HEK293 (cell line): ENCODE results near the gene ARHGAP32.

Experiments
- CTCF ChIP-seq: fragments of 450-650 bp; formaldehyde crosslinking; IDR thresholded peaks from 2 replicates; pipeline ENCODE4 v1.5.1; 2016; ENCODE audit warnings: missing biosample characterization, missing genetic modification characterization
- FEZF1 ChIP-seq: fragments of 450-650 bp; formaldehyde crosslinking; IDR thresholded peaks from 2 replicates; pipeline ENCODE4 v1.5.1; 2016; ENCODE audit warnings: missing biosample characterization, missing genetic modification characterization
- GLIS1 ChIP-seq: fragments of 450-650 bp; formaldehyde crosslinking; IDR thresholded peaks from 2 replicates; pipeline ENCODE4 v1.5.1; 2016; ENCODE audit warnings: missing biosample characterization, missing genetic modification characterization
- REST ChIP-seq: fragments of 450-650 bp; formaldehyde crosslinking; IDR thresholded peaks from 2 replicates; pipeline ENCODE4 v1.5.1; 2016; ENCODE audit warnings: missing biosample characterization, missing genetic modification characterization
- ZNF274 ChIP-seq, 2 experiments: fragments of 200-500 bp in 1 of 2; fragments of 450-650 bp in 1 of 2; sonication (Bioruptor generic) in 1 of 2; formaldehyde crosslinking in 1 of 2; IDR thresholded peaks; 2 replicates each; pipeline versions ENCODE4 v1.5.1 to v1.6.1; 2014 to 2016; ENCODE audit warnings: borderline replicate concordance in 1 of 2, inconsistent platforms in 1 of 2, low read length in 1 of 2, missing biosample characterization in 1 of 2, missing genetic modification characterization in 1 of 2
- ZNF280C ChIP-seq: fragments of 450-650 bp; formaldehyde crosslinking; IDR thresholded peaks from 2 replicates; pipeline ENCODE4 v1.5.1; 2016; ENCODE audit warnings: missing biosample characterization, missing genetic modification characterization
- ZNF580 ChIP-seq: fragments of 450-650 bp; formaldehyde crosslinking; IDR thresholded peaks from 2 replicates; pipeline ENCODE4 v1.5.1; 2016; ENCODE audit warnings: missing biosample characterization, missing genetic modification characterization
- ZNF704 ChIP-seq: fragments of 450-650 bp; formaldehyde crosslinking; IDR thresholded peaks from 2 replicates; pipeline ENCODE4 v1.5.1; 2016; ENCODE audit warnings: missing biosample characterization, missing genetic modification characterization
- ZNF777 ChIP-seq: fragments of 450-650 bp; formaldehyde crosslinking; IDR thresholded peaks from 2 replicates; pipeline ENCODE4 v1.5.1; 2017; ENCODE audit warnings: missing biosample characterization, missing genetic modification characterization, borderline replicate concordance
- ZNF792 ChIP-seq: fragments of 450-650 bp; formaldehyde crosslinking; IDR thresholded peaks from 2 replicates; pipeline ENCODE4 v1.5.1; 2016; ENCODE audit warnings: missing biosample characterization, missing genetic modification characterization

GRCh38 chr11:128924104-128924503, 268.0 kb downstream of the ARHGAP32 start:
- TF ChIP-seq ZNF280C (tag by site-specific recombination) (no peak), ZNF704 (tag by site-specific recombination) (no peak), FEZF1 (tag by site-specific recombination) (no peak), ZNF777 (tag by site-specific recombination) (no peak), REST (no peak), ZNF274 (IDR thresholded peaks at IDR 0.05; ENCODE audit: low read length) (no peak), ZNF274 (tag by site-specific recombination; IDR thresholded peaks at IDR 0.05; ENCODE audit: borderline replicate concordance) (no peak), ZNF580 (tag by site-specific recombination) (no peak), GLIS1 (no peak), ZNF792 (tag by site-specific recombination) (no peak), CTCF (tag by site-specific recombination) (no peak)
